H1 (cell line): ENCODE data around the gene NDST3. TPM values are rescaled to one million over a fixed set of nuclear protein-coding genes. Genes with fewer than 3 reads are reported as not detected.

ENCODE experiments used
- CTCF ChIA-PET: fragments of 300-600 bp; sonication (Branson Sonifier 250); formaldehyde crosslinking; loops from one replicate; lab custom pipeline; 2021; ENCODE audit not compliant: partially characterized antibody; lab: Charles Lee
- POLR2A ChIA-PET: fragments of 300-600 bp; sonication (Branson Sonifier 250); formaldehyde crosslinking; loops from one replicate; lab custom pipeline; 2021; ENCODE audit warnings: inconsistent platforms; ENCODE audit not compliant: partially characterized antibody; lab: Charles Lee
- DNase-seq, 2 experiments: peaks; one replicate each; pipeline versions ENCODE4 v3.0.0 to v3.0.0-alpha.2; 2010 to 2022; ENCODE audit warnings: low spot score in 2 of 2, low read depth in 1 of 2, mixed read lengths in 1 of 2
- FAIRE-seq: peaks from 2 replicates; lab custom pipeline; 2011; peaks lifted over from hg19 to GRCh38; lab: Jason Lieb, UNC
- H2AFZ ChIP-seq: 2 replicates; pipeline ENCODE4 v1.8.1; 2012; ENCODE audit warnings: low read length, inconsistent platforms
- H2AK5ac ChIP-seq: 2 replicates; pipeline ENCODE4 v1.6.1; 2013; ENCODE audit warnings: low read depth, low read length
- H2BK120ac ChIP-seq: replicated peaks from 2 replicates; pipeline ENCODE3; 2013; ENCODE audit warnings: low read depth, low read length, inconsistent platforms
- H2BK12ac ChIP-seq: 2 replicates; pipeline ENCODE4 v1.6.1; 2013; ENCODE audit warnings: low read depth, low read length
- H2BK15ac ChIP-seq: 2 replicates; pipeline ENCODE4 v1.6.1; 2013; ENCODE audit warnings: low read length
- H2BK20ac ChIP-seq: 2 replicates; pipeline ENCODE4 v1.6.1; 2013; ENCODE audit warnings: low read length
- H2BK5ac ChIP-seq: 2 replicates; pipeline ENCODE4 v1.6.1; 2013; ENCODE audit warnings: low read depth, low read length
- H3K14ac ChIP-seq: 2 replicates; pipeline ENCODE4 v1.6.1; 2013; ENCODE audit warnings: inconsistent platforms; ENCODE audit not compliant: insufficient read length
- H3K18ac ChIP-seq: 2 replicates; pipeline ENCODE4 v1.6.1; 2013; ENCODE audit warnings: low read length; ENCODE audit errors: extremely low read depth
- H3K23ac ChIP-seq: 2 replicates; pipeline ENCODE4 v1.6.1; 2013; ENCODE audit warnings: inconsistent platforms; ENCODE audit not compliant: insufficient read length
- H3K23me2 ChIP-seq: 2 replicates; pipeline ENCODE4 v1.6.1; 2013; ENCODE audit warnings: low read depth, low read length
- H3K27ac ChIP-seq: 2 replicates; pipeline ENCODE4 v1.6.1; 2011; ENCODE audit warnings: low read depth, low read length, inconsistent platforms
- H3K27me3 ChIP-seq, 4 experiments: replicated peaks in 1 of 4; 1 replicate in 1 of 4; 2 replicates in 3 of 4; pipeline versions ENCODE4 v1.6.1 to v1.8.1; 2011 to 2013; ENCODE audit warnings: low read length in 3 of 4, mild to moderate bottlenecking in 3 of 4, inconsistent platforms in 2 of 4, mixed read lengths in 2 of 4, moderate library complexity in 1 of 4; ENCODE audit not compliant: control insufficient read depth in 3 of 4, insufficient read depth in 3 of 4; ENCODE audit errors: extremely low read depth in 1 of 4
- H3K36me3 ChIP-seq, 4 experiments: 2 replicates each; pipeline versions ENCODE4 v1.6.1 to v1.8.1; 2011 to 2013; ENCODE audit warnings: mild to moderate bottlenecking in 4 of 4, low read length in 3 of 4, moderate library complexity in 2 of 4, control low read depth in 1 of 4, inconsistent platforms in 1 of 4; ENCODE audit not compliant: insufficient read depth in 4 of 4, control insufficient read depth in 2 of 4
- H3K4ac ChIP-seq: replicated peaks from 2 replicates; pipeline ENCODE3; 2013; ENCODE audit warnings: low read length, low read depth, mixed read lengths, inconsistent platforms; ENCODE audit not compliant: insufficient read length
- H3K4me1 ChIP-seq, 4 experiments: replicated peaks in 1 of 4; 1 replicate in 1 of 4; 2 replicates in 3 of 4; pipeline versions ENCODE4 v1.6.1 to v1.8.1; 2011 to 2013; ENCODE audit warnings: low read length in 3 of 4, inconsistent platforms in 2 of 4, mixed read lengths in 1 of 4; ENCODE audit not compliant: insufficient read depth in 4 of 4, control insufficient read depth in 3 of 4
- H3K4me2 ChIP-seq, 2 experiments: 2 replicates each; pipeline versions ENCODE4 v1.6.1 to v1.8.1; 2011 to 2013; ENCODE audit warnings: low read depth in 2 of 2, low read length in 2 of 2, control low read depth in 1 of 2, inconsistent platforms in 1 of 2, mild to moderate bottlenecking in 1 of 2; ENCODE audit not compliant: insufficient read depth in 1 of 2
- H3K4me3 ChIP-seq, 4 experiments: fragments of 200-600, 300-600 bp in 1 of 4; sonication (generic), shearing (Covaris generic), sonication (Bioruptor Twin) in 1 of 4; 2 replicates each; pipeline versions ENCODE4 v1.5.1 to v1.8.1; 2011 to 2016; ENCODE audit warnings: low read length in 4 of 4, low read depth in 3 of 4, control low read depth in 2 of 4, inconsistent platforms in 2 of 4, mild to moderate bottlenecking in 2 of 4, mixed read lengths in 1 of 4, moderate library complexity in 1 of 4; ENCODE audit not compliant: insufficient read depth in 2 of 4; ENCODE audit errors: extremely low read depth in 1 of 4
- H3K56ac ChIP-seq: replicated peaks from 2 replicates; pipeline ENCODE3; 2013; ENCODE audit warnings: low read depth, mild to moderate bottlenecking, mixed read lengths, low read length, inconsistent platforms; ENCODE audit not compliant: insufficient read length
- H3K79me1 ChIP-seq: 2 replicates; pipeline ENCODE4 v1.6.1; 2013; ENCODE audit warnings: low read depth, low read length, control low read depth
- H3K79me2 ChIP-seq, 2 experiments: 2 replicates each; pipeline versions ENCODE4 v1.6.1 to v1.8.1; 2012 to 2013; ENCODE audit warnings: low read length in 2 of 2, mild to moderate bottlenecking in 2 of 2, inconsistent platforms in 1 of 2; ENCODE audit not compliant: insufficient read depth in 2 of 2, control insufficient read depth in 1 of 2
- H3K9ac ChIP-seq, 4 experiments: replicated peaks in 1 of 4; 1 replicate in 1 of 4; 2 replicates in 3 of 4; pipeline versions ENCODE4 v1.6.1 to v1.8.1; 2011 to 2013; ENCODE audit warnings: low read depth in 3 of 4, low read length in 3 of 4, control low read depth in 2 of 4, mild to moderate bottlenecking in 2 of 4, moderate library complexity in 2 of 4, inconsistent platforms in 1 of 4; ENCODE audit errors: extremely low read depth in 1 of 4
- H3K9me3 ChIP-seq, 2 experiments: 2 replicates each; pipeline versions ENCODE4 v1.6.1 to v1.8.1; 2012 to 2013; ENCODE audit warnings: mild to moderate bottlenecking in 2 of 2, moderate library complexity in 2 of 2, control low read depth in 1 of 2, inconsistent platforms in 1 of 2, low read depth in 1 of 2, low read length in 1 of 2, mixed read lengths in 1 of 2; ENCODE audit not compliant: insufficient read depth in 2 of 2
- H4K20me1 ChIP-seq, 2 experiments: replicated peaks in 1 of 2; 2 replicates each; pipeline versions ENCODE3 to v1.8.1; 2011 to 2013; ENCODE audit warnings: inconsistent platforms in 2 of 2, low read length in 2 of 2, mild to moderate bottlenecking in 1 of 2; ENCODE audit not compliant: insufficient read depth in 2 of 2, control insufficient read depth in 1 of 2
- H4K5ac ChIP-seq: 2 replicates; pipeline ENCODE4 v1.6.1; 2013; ENCODE audit warnings: low read length, low read depth, mixed read lengths, inconsistent platforms; ENCODE audit not compliant: insufficient read length
- H4K8ac ChIP-seq: 2 replicates; pipeline ENCODE4 v1.8.0; 2013; ENCODE audit warnings: mild to moderate bottlenecking, moderate library complexity, low read length, inconsistent platforms; ENCODE audit not compliant: insufficient read depth; ENCODE audit errors: extremely low read depth
- H4K91ac ChIP-seq: replicated peaks from 2 replicates; pipeline ENCODE3; 2013; ENCODE audit warnings: low read length, mixed read lengths, inconsistent platforms; ENCODE audit not compliant: insufficient read length
- BCL11A ChIP-seq, 2 experiments: IDR thresholded peaks; one replicate each; pipeline ENCODE4 v1.6.1; 2011; ENCODE audit warnings: low read depth in 2 of 2, low read length in 2 of 2, mild to moderate bottlenecking in 2 of 2
- CTBP2 ChIP-seq: IDR thresholded peaks from 2 replicates; pipeline ENCODE4 v1.7.0; 2011; ENCODE audit warnings: borderline replicate concordance, mild to moderate bottlenecking, moderate library complexity, mixed read lengths, low read length; ENCODE audit not compliant: insufficient read depth, insufficient read length
- GTF2F1 ChIP-seq: IDR thresholded peaks from 2 replicates; pipeline ENCODE4 v1.6.1; 2012; ENCODE audit warnings: low read depth, low read length, improper control_type of control experiment, borderline replicate concordance
- HDAC6 ChIP-seq: IDR thresholded peaks from one replicate; pipeline ENCODE4 v1.7.1; 2012; ENCODE audit warnings: low read depth, mild to moderate bottlenecking, inconsistent platforms, low read length, moderate library complexity
- JUN ChIP-seq: IDR thresholded peaks from 2 replicates; pipeline ENCODE4 v1.6.1; 2011; ENCODE audit warnings: low read depth, mild to moderate bottlenecking, improper control_type of control experiment, low read length
- KDM1A ChIP-seq: fragments of 200-600, 300-600 bp; sonication (generic); IDR thresholded peaks from 2 replicates; pipeline ENCODE4 v1.7.1; 2016; ENCODE audit warnings: mild to moderate bottlenecking, low read length, borderline replicate concordance
- TAF7 ChIP-seq: optimal IDR thresholded peaks from 2 replicates; pipeline ENCODE3; 2011; ENCODE audit warnings: low read depth, mild to moderate bottlenecking, inconsistent platforms, low read length, moderate library complexity, borderline replicate concordance
- TCF12 ChIP-seq: IDR thresholded peaks from 2 replicates; pipeline ENCODE4 v1.6.1; 2011; ENCODE audit warnings: low read depth, mild to moderate bottlenecking, low read length
- WGBS, 2 experiments: shearing (Covaris generic) in 1 of 2; methylation state at CpG; one replicate each; pipeline versions ENCODE4 v1.1.6 to v1.1.7; 2013 to 2015; ENCODE audit warnings: low lambda C conversion rate in 2 of 2, mixed read lengths in 2 of 2, inconsistent platforms in 1 of 2, low coverage in 1 of 2, missing lambda C conversion rate in 1 of 2; ENCODE audit not compliant: insufficient replicate concordance in 2 of 2, insufficient coverage in 1 of 2, insufficient read length in 1 of 2; ENCODE audit errors: extremely low coverage in 1 of 2, missing lambda C conversion rate in 1 of 2; 5-methylcytosine and 5-hydroxymethylcytosine counted together
- polyA plus RNA-seq, 7 experiments: library from polyadenylated mRNA; depleted of rRNA in 3 of 7; stranded (reverse) in 5 of 7; unstranded in 2 of 7; fragments of >200 nt in 5 of 7; fragments of 200-250 nt in 2 of 7; gene quantifications; 1 replicate in 5 of 7; 2 replicates in 1 of 7; 4 replicates in 1 of 7; pipeline versions ENCODE4 v1.2.1 to v1.2.3, GENCODE V29; 2011 to 2013; ENCODE audit warnings: missing spikeins in 2 of 7, mixed read lengths in 2 of 7
- total RNA-seq: library from RNA; stranded (reverse); fragmentation: NEBNext Ultra II Directional; extraction: Animal tissue kit (Norgen Biotek cat#: 25700); gene quantifications from 2 replicates; pipeline ENCODE4 v1.2.1, GENCODE V29; 2021
- TF ChIP-seq, protein P1 (sequence below): IDR thresholded peaks from 2 replicates; pipeline ENCODE4 v1.6.1; 2012; ENCODE audit warnings: inconsistent platforms
- TF ChIP-seq, protein P2 (sequence below): IDR thresholded peaks from 2 replicates; pipeline ENCODE4 v1.6.1; 2011; ENCODE audit warnings: low read length, improper control_type of control experiment
- TF ChIP-seq, protein P3 (sequence below): IDR thresholded peaks from 2 replicates; pipeline ENCODE4 v1.6.1; 2011; ENCODE audit warnings: low read depth, mild to moderate bottlenecking, low read length; ENCODE audit not compliant: insufficient read depth

Gene NDST3
- total and polyA plus RNA-seq, 2 of the 8 experiments (the other 6 are each of a cell fraction or from before 2014, with no cell fraction given): 0.35 to 0.60 TPM

DNA sequence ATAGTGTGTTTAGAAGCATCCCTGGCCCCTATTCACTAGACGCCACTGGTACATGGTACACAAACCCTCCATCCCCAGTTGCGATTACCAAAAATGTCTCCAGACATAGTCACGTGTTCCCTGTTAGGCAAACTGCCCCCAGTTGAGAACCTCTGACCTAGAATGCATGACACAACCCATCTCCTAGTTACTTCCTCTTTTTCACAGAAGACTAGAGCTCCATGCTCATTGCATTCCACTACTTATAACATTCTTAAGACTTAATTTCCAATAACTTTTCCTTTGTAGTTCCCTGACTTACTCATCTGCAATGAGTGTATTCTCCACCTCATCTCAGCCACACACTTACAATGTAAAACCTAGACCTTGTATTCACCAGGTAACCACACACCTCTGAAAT lies 249.9 kb downstream of the NDST3 start:
- Histone ChIP-seq H3K18ac (no peak overlapping the region), H3K4me2 (no peak overlapping the region), H2BK5ac (no peak overlapping the region), H3K4me1 (peaks cover 0 to 8% (median 0%) of the 10 kb centered on the region in 4 experiments; a peak in 2 of 7 replicates), H3K9me3 (no peaks in the 10 kb centered on the region), H2BK12ac (no peak overlapping the region), H3K56ac (no peak overlapping the region), H3K4me3 (no peak overlapping the region), H3K27ac (no peak overlapping the region), H3K79me2 (peaks cover 0 to 8% of the 10 kb centered on the region in 2 experiments; a peak in 3 of 4 replicates), H2AFZ (no peak overlapping the region), H2AK5ac (no peak overlapping the region), H2BK120ac (no peak overlapping the region), H4K20me1 (peaks cover 0 to 5% of the 10 kb centered on the region in 2 experiments), H3K9ac (no peak overlapping the region), H4K5ac (no peak overlapping the region), H4K91ac (no peak overlapping the region), H3K23ac (no peak overlapping the region), H4K8ac (no peak overlapping the region), H3K4ac (no peak overlapping the region), H3K14ac (no peak overlapping the region), H2BK15ac (no peak overlapping the region), H3K27me3 (no peaks in the 10 kb centered on the region), H3K36me3 (peaks cover 0 to 30% (median 6%) of the 10 kb centered on the region in 4 experiments; a peak in 5 of 8 replicates), H3K79me1 (no peaks in the 10 kb centered on the region; the same call in 1 of the 2 replicates), H3K23me2 (peaks cover 2% of the 10 kb centered on the region), H2BK20ac (no peak overlapping the region)
- ChIA-PET CTCF (interaction anchor here (0.5 to 1.6 kb wide), 5 partner anchors 13 to 401 kb away, joined by 3 to 5 read pairs (median 5); partner anchors contain the start of genes METTL14 and PRSS12), POLR2A (interaction anchor here (1.4 kb wide), 1 partner anchor 8 kb away, joined by 3 read pairs; no protein-coding TSS in a partner anchor)
- DNase-seq (no peak), FAIRE-seq (no peak)
- 75% methylated on average over 3 of the region's 3 CpGs; no CpG with 5 or more reads in 1 of the 2 experiments for WGBS, 2 experiments
- TF ChIP-seq KDM1A: no peak
- TF ChIP-seq BCL11A (IDR thresholded peaks at IDR 0.05; ENCODE audit: low read depth in 2 of 2, low read length in 2 of 2): no peak
- no peak for TF ChIP-seq CTBP2
- TF ChIP-seq GTF2F1: no peak
- TF ChIP-seq, protein P1, sequence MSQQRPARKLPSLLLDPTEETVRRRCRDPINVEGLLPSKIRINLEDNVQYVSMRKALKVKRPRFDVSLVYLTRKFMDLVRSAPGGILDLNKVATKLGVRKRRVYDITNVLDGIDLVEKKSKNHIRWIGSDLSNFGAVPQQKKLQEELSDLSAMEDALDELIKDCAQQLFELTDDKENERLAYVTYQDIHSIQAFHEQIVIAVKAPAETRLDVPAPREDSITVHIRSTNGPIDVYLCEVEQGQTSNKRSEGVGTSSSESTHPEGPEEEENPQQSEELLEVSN: no peak
- no peak for TF ChIP-seq HDAC6
- TF ChIP-seq TAF7: no peak
- TF ChIP-seq, protein P2, sequence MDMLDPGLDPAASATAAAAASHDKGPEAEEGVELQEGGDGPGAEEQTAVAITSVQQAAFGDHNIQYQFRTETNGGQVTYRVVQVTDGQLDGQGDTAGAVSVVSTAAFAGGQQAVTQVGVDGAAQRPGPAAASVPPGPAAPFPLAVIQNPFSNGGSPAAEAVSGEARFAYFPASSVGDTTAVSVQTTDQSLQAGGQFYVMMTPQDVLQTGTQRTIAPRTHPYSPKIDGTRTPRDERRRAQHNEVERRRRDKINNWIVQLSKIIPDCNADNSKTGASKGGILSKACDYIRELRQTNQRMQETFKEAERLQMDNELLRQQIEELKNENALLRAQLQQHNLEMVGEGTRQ: no peak
- TF ChIP-seq, protein P3, sequence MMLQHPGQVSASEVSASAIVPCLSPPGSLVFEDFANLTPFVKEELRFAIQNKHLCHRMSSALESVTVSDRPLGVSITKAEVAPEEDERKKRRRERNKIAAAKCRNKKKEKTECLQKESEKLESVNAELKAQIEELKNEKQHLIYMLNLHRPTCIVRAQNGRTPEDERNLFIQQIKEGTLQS: no peak
- no peak for TF ChIP-seq JUN
- no peak for TF ChIP-seq TCF12
